HEK293 (cell line): ENCODE data around the gene BBS10.

ENCODE experiments used
- ZFP37 ChIP-seq: fragments of 450-650 bp; formaldehyde crosslinking; IDR thresholded peaks from 2 replicates; pipeline ENCODE4 v1.5.1; 2016; ENCODE audit warnings: missing biosample characterization, missing genetic modification characterization
- ZNF274 ChIP-seq, 2 experiments: fragments of 200-500 bp in 1 of 2; fragments of 450-650 bp in 1 of 2; sonication (Bioruptor generic) in 1 of 2; formaldehyde crosslinking in 1 of 2; IDR thresholded peaks; 2 replicates each; pipeline versions ENCODE4 v1.5.1 to v1.6.1; 2014 to 2016; ENCODE audit warnings: borderline replicate concordance in 1 of 2, inconsistent platforms in 1 of 2, low read length in 1 of 2, missing biosample characterization in 1 of 2, missing genetic modification characterization in 1 of 2
- ZNF501 ChIP-seq: fragments of 450-650 bp; formaldehyde crosslinking; IDR thresholded peaks from 2 replicates; pipeline ENCODE4 v1.5.1; 2016; ENCODE audit warnings: missing biosample characterization, missing genetic modification characterization
- ZNF530 ChIP-seq: fragments of 450-650 bp; formaldehyde crosslinking; IDR thresholded peaks from 2 replicates; pipeline ENCODE4 v1.5.1; 2016; ENCODE audit warnings: low read depth, missing biosample characterization, missing genetic modification characterization
- ZNF624 ChIP-seq: fragments of 450-650 bp; formaldehyde crosslinking; IDR thresholded peaks from 2 replicates; pipeline ENCODE4 v1.5.1; 2017; ENCODE audit warnings: missing biosample characterization, missing genetic modification characterization
- ZNF639 ChIP-seq: fragments of 450-650 bp; formaldehyde crosslinking; IDR thresholded peaks from 2 replicates; pipeline ENCODE4 v1.5.1; 2016; ENCODE audit warnings: missing biosample characterization, missing genetic modification characterization
- ZNF645 ChIP-seq: fragments of 450-650 bp; formaldehyde crosslinking; IDR thresholded peaks from 2 replicates; pipeline ENCODE4; 2016; ENCODE audit warnings: missing biosample characterization, missing genetic modification characterization
- ZNF660 ChIP-seq: fragments of 450-650 bp; IDR thresholded peaks from 2 replicates; pipeline ENCODE4 v1.5.1; 2018; ENCODE audit warnings: missing biosample characterization, mild to moderate bottlenecking, missing genetic modification characterization
- TF ChIP-seq, protein P1 (sequence below): fragments of 450-650 bp; formaldehyde crosslinking; IDR thresholded peaks from 2 replicates; pipeline ENCODE4 v1.5.1; 2016; ENCODE audit warnings: missing biosample characterization, missing genetic modification characterization
- TF ChIP-seq, protein P2 (sequence below): fragments of 450-650 bp; formaldehyde crosslinking; IDR thresholded peaks from 2 replicates; pipeline ENCODE4 v1.5.1; 2017; ENCODE audit warnings: missing biosample characterization, missing genetic modification characterization

DNA sequence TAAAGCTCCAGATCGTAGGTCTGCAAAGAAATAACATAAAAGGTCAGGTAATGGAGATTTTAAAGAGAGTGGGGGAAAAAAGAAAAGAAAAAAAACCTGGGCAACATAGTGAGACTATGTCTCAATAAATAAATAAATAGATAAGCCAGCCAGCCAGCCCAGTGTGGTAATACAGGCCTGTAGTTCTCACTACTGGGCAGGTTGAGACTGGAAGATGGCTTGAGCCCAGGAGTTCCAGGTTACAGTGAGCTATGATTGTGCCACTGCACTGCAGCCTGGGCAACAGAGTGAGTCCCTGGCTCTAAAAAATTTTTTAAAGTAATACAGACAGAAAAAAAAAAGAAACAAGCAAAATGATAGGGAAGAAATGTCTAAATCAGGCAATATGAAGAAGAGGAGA, 43.2 kb upstream of the BBS10 start:
- TF ChIP-seq ZFP37 (tag by site-specific recombination): no peak
- TF ChIP-seq, protein P1, sequence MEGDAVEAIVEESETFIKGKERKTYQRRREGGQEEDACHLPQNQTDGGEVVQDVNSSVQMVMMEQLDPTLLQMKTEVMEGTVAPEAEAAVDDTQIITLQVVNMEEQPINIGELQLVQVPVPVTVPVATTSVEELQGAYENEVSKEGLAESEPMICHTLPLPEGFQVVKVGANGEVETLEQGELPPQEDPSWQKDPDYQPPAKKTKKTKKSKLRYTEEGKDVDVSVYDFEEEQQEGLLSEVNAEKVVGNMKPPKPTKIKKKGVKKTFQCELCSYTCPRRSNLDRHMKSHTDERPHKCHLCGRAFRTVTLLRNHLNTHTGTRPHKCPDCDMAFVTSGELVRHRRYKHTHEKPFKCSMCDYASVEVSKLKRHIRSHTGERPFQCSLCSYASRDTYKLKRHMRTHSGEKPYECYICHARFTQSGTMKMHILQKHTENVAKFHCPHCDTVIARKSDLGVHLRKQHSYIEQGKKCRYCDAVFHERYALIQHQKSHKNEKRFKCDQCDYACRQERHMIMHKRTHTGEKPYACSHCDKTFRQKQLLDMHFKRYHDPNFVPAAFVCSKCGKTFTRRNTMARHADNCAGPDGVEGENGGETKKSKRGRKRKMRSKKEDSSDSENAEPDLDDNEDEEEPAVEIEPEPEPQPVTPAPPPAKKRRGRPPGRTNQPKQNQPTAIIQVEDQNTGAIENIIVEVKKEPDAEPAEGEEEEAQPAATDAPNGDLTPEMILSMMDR (tag by site-specific recombination): no peak
- TF ChIP-seq ZNF639 (tag by site-specific recombination): no peak
- TF ChIP-seq ZNF501 (tag by site-specific recombination): no peak
- TF ChIP-seq ZNF274 (IDR thresholded peaks at IDR 0.05; ENCODE audit: low read length): no peak
- TF ChIP-seq ZNF274 (tag by site-specific recombination; IDR thresholded peaks at IDR 0.05; ENCODE audit: borderline replicate concordance): no peak
- TF ChIP-seq ZNF530 (tag by site-specific recombination): no peak
- TF ChIP-seq ZNF624 (tag by site-specific recombination): no peak
- TF ChIP-seq, protein P2, sequence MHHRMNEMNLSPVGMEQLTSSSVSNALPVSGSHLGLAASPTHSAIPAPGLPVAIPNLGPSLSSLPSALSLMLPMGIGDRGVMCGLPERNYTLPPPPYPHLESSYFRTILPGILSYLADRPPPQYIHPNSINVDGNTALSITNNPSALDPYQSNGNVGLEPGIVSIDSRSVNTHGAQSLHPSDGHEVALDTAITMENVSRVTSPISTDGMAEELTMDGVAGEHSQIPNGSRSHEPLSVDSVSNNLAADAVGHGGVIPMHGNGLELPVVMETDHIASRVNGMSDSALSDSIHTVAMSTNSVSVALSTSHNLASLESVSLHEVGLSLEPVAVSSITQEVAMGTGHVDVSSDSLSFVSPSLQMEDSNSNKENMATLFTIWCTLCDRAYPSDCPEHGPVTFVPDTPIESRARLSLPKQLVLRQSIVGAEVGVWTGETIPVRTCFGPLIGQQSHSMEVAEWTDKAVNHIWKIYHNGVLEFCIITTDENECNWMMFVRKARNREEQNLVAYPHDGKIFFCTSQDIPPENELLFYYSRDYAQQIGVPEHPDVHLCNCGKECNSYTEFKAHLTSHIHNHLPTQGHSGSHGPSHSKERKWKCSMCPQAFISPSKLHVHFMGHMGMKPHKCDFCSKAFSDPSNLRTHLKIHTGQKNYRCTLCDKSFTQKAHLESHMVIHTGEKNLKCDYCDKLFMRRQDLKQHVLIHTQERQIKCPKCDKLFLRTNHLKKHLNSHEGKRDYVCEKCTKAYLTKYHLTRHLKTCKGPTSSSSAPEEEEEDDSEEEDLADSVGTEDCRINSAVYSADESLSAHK (tag by site-specific recombination): no peak
- no peak for TF ChIP-seq ZNF645
- no peak for TF ChIP-seq ZNF660 (tag by site-specific recombination)
